ENCODE measurements around the gene CCZ1B.
"Not testable (repeated sequence)": the region's sequence is repeated elsewhere in the genome, so short reads cannot be mapped to it uniquely, and the experiment has no call there.

Gene CCZ1B

GRCh38 chr7:6830026-6830425 is 4.0 kb upstream of the CCZ1B start:
- not testable (repeated sequence) for DNase-seq

- DNase-seq, result not testable (repeated sequence)
Measured at GRCh38 chr7:6829616-6830015, 3.5 kb upstream of the CCZ1B start.

- DNase-seq, result not testable (repeated sequence)
Measured at GRCh38 chr7:6827180-6827579, 1.1 kb upstream of the CCZ1B start.

- DNase-seq, result not testable (repeated sequence)
Measured at GRCh38 chr7:6825236-6826125, 594 bp downstream of the CCZ1B start.

- not testable (repeated sequence) for DNase-seq
Measured at GRCh38 chr7:6821622-6822021, 4.5 kb downstream of the CCZ1B start.

GRCh38 chr7:6815470-6815869 is 10.6 kb downstream of the CCZ1B start:
- DNase-seq, result not testable (repeated sequence)

- not testable (repeated sequence) for DNase-seq
Measured at GRCh38 chr7:6813011-6813410, 13.1 kb downstream of the CCZ1B start.

- DNase-seq, result not testable (repeated sequence)
Measured at GRCh38 chr7:6807959-6808358, 18.1 kb downstream of the CCZ1B start.

- not testable (repeated sequence) for DNase-seq
Measured at GRCh38 chr7:6807393-6807918, 18.6 kb downstream of the CCZ1B start.

GRCh38 chr7:6800331-6800730 is 25.7 kb downstream of the CCZ1B start:
- not testable (repeated sequence) for DNase-seq

GRCh38 chr7:6799887-6800286 is 26.2 kb downstream of the CCZ1B start:
- DNase-seq, result not testable (repeated sequence)

- not testable (repeated sequence) for DNase-seq
Measured at GRCh38 chr7:6798047-6798446, 28.0 kb downstream of the CCZ1B start.

- DNase-seq, result not testable (repeated sequence)
Measured at GRCh38 chr7:6797218-6797617, 28.9 kb downstream of the CCZ1B start.

GRCh38 chr7:6794276-6794675 is 31.8 kb downstream of the CCZ1B start:
- DNase-seq, result not testable (repeated sequence)

GRCh38 chr7:6792113-6792872 is 33.8 kb downstream of the CCZ1B start:
- DNase-seq, result not testable (repeated sequence)

GRCh38 chr7:6789353-6789752 is 36.7 kb downstream of the CCZ1B start:
- DNase-seq, result not testable (repeated sequence)

- DNase-seq, result not testable (repeated sequence)
Measured at GRCh38 chr7:6781581-6781980, 44.5 kb downstream of the CCZ1B start.

- not testable (repeated sequence) for DNase-seq
Measured at GRCh38 chr7:6761186-6761585, 64.9 kb downstream of the CCZ1B start.

GRCh38 chr7:6753964-6754363 is 72.1 kb downstream of the CCZ1B start, which contains the start of gene RSPH10B2:
TSS of gene RSPH10B2 (plus strand) at chr7:6754103. CDS start at chr7:6757678, 3,575 bp downstream.
- DNase-seq, result peak; percentile 16

- not testable (repeated sequence) for DNase-seq
Measured at GRCh38 chr7:6750173-6750572, 75.9 kb downstream of the CCZ1B start.

- not testable (repeated sequence) for DNase-seq
Measured at GRCh38 chr7:6749335-6749734, 76.7 kb downstream of the CCZ1B start.
